WI38 (cell line): ENCODE measurements around the gene CMPK2.

ENCODE experiments used
- H3K4me3 ChIP-seq: 2 replicates; pipeline ENCODE4 v1.5.1; 2011; ENCODE audit warnings: low read depth, mild to moderate bottlenecking, control low read depth, low read length
- TF ChIP-seq, protein P1 (sequence below): IDR thresholded peaks from 2 replicates; pipeline ENCODE4 v1.5.1; 2012; ENCODE audit warnings: low read depth, mild to moderate bottlenecking, control low read depth, low read length

Gene CMPK2

DNA sequence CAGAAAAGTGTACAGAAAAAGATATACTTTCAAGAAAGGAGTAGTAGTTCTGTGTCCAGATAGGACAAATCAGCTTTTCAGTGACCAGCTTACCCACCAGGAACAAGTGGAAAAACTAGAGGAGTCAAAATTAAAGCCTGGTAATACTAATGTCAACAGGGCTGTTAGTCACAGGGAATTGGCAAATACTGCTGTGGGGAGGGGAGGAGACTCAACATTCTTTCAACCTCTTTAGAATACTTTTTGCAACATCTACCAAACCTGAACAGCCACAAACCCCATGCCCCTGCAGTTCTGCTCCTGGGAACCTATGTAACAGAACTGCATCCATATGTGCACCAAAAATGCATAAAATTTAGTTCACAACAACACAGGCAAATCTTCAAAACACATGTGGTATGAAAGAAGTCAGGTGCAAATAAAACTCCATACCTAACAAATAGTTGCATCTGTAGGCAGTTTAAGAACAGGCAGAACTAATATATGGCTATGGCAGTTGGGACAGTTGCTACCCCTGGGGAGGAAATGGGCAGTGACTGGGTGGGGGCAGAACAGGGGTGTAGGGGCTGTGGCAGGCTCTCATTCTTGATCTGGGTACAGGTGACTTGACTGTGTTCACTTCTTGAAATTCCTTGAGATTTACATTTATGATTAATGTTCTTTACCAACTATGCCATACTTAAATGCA lies 9.7 kb downstream of the CMPK2 start:
- TF ChIP-seq, protein P1, sequence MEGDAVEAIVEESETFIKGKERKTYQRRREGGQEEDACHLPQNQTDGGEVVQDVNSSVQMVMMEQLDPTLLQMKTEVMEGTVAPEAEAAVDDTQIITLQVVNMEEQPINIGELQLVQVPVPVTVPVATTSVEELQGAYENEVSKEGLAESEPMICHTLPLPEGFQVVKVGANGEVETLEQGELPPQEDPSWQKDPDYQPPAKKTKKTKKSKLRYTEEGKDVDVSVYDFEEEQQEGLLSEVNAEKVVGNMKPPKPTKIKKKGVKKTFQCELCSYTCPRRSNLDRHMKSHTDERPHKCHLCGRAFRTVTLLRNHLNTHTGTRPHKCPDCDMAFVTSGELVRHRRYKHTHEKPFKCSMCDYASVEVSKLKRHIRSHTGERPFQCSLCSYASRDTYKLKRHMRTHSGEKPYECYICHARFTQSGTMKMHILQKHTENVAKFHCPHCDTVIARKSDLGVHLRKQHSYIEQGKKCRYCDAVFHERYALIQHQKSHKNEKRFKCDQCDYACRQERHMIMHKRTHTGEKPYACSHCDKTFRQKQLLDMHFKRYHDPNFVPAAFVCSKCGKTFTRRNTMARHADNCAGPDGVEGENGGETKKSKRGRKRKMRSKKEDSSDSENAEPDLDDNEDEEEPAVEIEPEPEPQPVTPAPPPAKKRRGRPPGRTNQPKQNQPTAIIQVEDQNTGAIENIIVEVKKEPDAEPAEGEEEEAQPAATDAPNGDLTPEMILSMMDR = no peak
- H3K4me3 ChIP-seq = no peak overlapping the region

GRCh38 chr2:6854416-6854815 lies 11.3 kb downstream of the CMPK2 start:
- no peak overlapping the region for H3K4me3 ChIP-seq
- TF ChIP-seq, protein P1 = no peak

- H3K4me3 ChIP-seq = no peak overlapping the region
- TF ChIP-seq, protein P1 = no peak
These were observed 13.5 kb downstream of the CMPK2 start for GRCh38 chr2:6852195-6852594.

DNA sequence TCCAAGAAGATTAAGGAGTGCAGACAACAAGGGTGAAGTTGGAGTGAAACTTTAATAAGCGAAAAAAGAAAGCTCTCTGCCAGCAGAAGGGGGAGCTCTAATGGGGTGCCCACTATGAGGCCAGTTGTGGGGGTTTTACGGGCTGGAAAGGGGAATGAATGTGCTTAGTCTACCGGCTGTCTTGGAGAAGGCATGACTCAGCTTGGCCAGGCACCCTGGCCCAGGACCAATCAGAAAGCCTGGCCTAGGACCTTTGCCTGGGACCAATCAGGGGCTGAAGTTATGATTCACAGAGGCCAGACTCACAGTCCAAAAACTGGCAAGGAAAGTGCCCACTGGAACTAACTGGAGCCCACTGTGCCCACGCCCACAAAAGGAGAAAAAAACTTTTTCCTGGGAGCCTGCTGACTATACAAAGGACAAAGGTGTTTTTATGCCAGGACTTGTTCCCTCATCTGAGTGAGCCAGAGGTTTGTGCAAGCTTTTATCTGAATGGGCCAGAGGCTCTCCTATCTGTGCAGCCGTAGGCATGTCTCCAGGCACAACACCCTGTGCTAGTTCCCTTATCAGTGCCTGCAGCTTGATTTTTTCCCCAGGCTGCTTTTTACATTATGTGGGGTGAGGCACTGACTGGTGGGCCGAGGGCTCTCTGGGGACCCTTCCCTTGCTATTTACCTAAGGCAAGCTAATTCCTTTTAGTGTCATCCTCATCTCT lies 18.6 kb downstream of the CMPK2 start:
- TF ChIP-seq, protein P1 = no peak
- no peak overlapping the region for H3K4me3 ChIP-seq

DNA sequence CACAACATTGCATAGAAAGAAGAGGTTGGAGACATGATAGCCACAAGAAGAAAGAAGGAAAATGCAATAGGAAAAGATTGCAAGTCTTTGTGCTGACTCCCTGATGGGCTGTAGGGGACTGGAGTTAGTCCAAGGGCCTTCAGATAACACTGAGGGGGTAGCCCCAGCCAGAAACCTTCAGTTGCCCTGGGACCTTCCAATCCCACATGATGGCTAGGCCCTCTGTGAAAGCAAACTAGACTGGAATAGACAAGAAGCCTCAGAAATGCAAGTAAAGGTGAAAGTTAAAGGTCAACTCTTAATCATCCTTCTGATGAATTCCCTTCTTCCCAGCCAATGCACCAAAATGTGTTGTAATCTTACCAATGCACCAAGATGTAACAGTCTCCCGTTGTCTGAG lies 19.2 kb downstream of the CMPK2 start:
- TF ChIP-seq, protein P1 = no peak
- H3K4me3 ChIP-seq = no peak overlapping the region

DNA sequence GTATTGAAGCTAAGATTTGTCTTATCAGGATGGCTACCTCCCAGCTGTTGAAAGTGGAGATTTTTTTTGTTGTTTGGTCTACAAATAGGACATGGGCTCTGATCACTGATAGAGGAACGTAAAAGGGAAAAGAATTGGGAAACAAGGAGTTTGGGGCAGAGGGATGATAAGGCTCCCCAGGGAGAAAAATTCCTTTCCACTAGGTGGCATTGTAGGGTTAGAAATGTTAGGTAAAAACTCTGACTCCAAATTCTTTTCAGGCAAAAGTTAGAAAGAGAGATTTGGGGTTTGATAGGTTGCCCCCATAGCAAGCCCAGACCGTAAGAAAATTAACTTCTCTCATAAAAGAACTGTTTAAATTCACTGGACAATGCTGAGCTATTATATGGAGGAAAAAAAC lies 19.8 kb downstream of the CMPK2 start:
- TF ChIP-seq, protein P1 = no peak
- no peak overlapping the region for H3K4me3 ChIP-seq

DNA sequence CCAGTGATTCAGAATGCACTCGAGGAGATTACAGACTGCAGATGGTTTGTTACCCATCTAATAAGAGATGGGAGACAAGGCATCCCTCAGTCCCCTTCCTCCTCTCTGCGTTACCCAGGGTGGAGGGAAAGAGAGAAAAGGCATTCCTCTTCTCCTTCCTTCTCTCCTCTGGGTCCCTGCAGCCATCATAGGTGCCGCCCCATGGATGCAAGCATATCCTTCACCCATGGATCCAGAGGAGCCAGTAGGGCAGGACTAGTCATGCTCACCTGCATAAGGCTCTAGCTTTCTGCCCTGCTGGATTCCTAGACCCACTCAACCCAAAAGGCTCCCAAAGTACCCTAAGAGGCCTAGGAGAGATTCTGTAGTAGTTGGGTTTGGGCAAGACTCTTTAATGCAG lies 20.4 kb downstream of the CMPK2 start:
- H3K4me3 ChIP-seq = no peak overlapping the region
- TF ChIP-seq, protein P1 = no peak
